Choroid plexus epithelial cell (primary cell): ENCODE data around the gene LDB2.

Experiments used
- DNase-seq: peaks from one replicate; pipeline ENCODE4 v3.0.0-alpha.2; 2010; ENCODE audit warnings: low read depth
- H3K4me3 ChIP-seq: 2 replicates; pipeline ENCODE4 v1.5.1; 2011; ENCODE audit warnings: low read depth, mild to moderate bottlenecking, control low read depth, low read length, moderate library complexity
- CTCF ChIP-seq: conservative IDR thresholded peaks from 2 replicates; pipeline ENCODE4 v1.5.1; 2011; ENCODE audit warnings: low read depth, mild to moderate bottlenecking, control low read depth, inconsistent platforms, low read length, moderate library complexity

LDB2 gene

GRCh38 chr4:16916719-16917337 is 18.4 kb upstream of the LDB2 start:
- peak; percentile 73 for DNase-seq
- peak; percentile 93 for TF ChIP-seq CTCF
- no peak overlapping the region for H3K4me3 ChIP-seq

GRCh38 chr4:16916031-16916430 is 17.6 kb upstream of the LDB2 start:
- no peak for DNase-seq
- no peak for TF ChIP-seq CTCF
- H3K4me3 ChIP-seq: no peak overlapping the region

- TF ChIP-seq CTCF: peak; percentile 49
- DNase-seq: peak; percentile 48
- H3K4me3 ChIP-seq: no peak overlapping the region
These were observed 15.8 kb upstream of the LDB2 start for GRCh38 chr4:16914208-16914607.

- H3K4me3 ChIP-seq: no peak overlapping the region
- DNase-seq: no peak
- TF ChIP-seq CTCF: no peak
These were observed 14.5 kb upstream of the LDB2 start for GRCh38 chr4:16912896-16913295.

GRCh38 chr4:16909281-16909680 is 10.8 kb upstream of the LDB2 start:
- DNase-seq: no peak
- TF ChIP-seq CTCF: no peak
- no peak overlapping the region for H3K4me3 ChIP-seq

- DNase-seq: no peak
- TF ChIP-seq CTCF: no peak
- H3K4me3 ChIP-seq: no peak overlapping the region
These were observed 10.1 kb upstream of the LDB2 start for GRCh38 chr4:16908377-16909021.

- H3K4me3 ChIP-seq: no peak overlapping the region
- no peak for TF ChIP-seq CTCF
- no peak for DNase-seq
These were observed 1.9 kb upstream of the LDB2 start for GRCh38 chr4:16900325-16900724.
